Measurements from ENCODE around the gene IRX1. TPM values are rescaled to one million over a fixed set of nuclear protein-coding genes. Genes with fewer than 3 reads are reported as not detected.

The IRX1 gene
- total and polyA plus RNA-seq, 2 of the 8 experiments (the other 6 are each of a cell fraction or from before 2014, with no cell fraction given): 2.6 to 3.9 TPM

DNA sequence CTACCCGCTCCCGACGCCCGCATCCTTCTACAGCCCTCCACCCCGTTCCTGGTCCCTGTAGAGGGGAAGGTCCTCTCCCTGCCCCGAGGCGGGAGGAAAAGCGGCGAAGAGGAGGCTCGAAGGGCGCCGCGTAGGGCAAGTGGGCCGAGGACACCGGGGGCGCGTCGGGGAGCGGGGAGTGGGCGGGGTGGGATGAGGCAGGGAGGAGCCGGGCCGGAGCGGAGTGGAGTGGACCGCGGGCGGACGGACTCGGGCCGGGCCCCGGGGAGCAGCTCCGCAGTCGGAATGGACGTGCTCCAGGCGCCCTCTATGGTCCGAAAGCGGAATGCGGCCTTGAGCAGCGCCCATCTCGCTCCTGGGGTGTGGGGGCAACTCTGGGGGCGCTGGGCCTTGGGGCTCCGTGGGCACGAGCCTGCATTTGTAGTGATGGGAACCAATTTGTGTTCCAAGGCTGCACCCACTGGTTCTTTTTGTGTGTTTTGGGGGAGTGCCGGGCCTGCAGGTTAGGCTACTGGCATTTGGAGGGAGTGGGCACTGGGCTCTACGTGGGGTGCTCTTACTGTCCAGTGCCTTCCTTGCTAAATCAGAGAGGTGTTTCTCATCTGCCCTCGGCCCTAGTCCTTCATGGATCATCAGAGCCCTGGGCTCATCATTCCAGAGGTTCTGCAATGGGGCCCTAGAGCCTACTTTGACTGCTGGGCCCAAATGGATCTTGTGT lies 7.3 kb downstream of the IRX1 start:
- FAIRE-seq: no peak
- H2BK120ac ChIP-seq (replicated peaks; ENCODE audit: low read depth, low read length): no peak overlapping the region
- H3K27me3 ChIP-seq (replicated peaks in 1 of 4; ENCODE audit: control insufficient read depth in 3 of 4, extremely low read depth in 1 of 4, insufficient read depth in 3 of 4, low read length in 3 of 4): peaks cover 61 to 96% (median 82%) of the 10 kb centered on the region in 4 experiments
- H3K23ac ChIP-seq (ENCODE audit: insufficient read length): no peak overlapping the region
- H4K91ac ChIP-seq (replicated peaks; ENCODE audit: insufficient read length, low read length): no peak overlapping the region
- no peaks in the 10 kb centered on the region for H3K79me1 ChIP-seq (ENCODE audit: low read depth, low read length)
- POLR2A ChIA-PET (ENCODE audit: partially characterized antibody): interaction anchor here (0.6 to 1.3 kb wide), 2 partner anchors 10 to 817 kb away, joined by 3 read pairs; no protein-coding TSS in a partner anchor
- peak overlapping the region; percentile 19; the same call in 1 of the 2 replicates for H3K18ac ChIP-seq (ENCODE audit: extremely low read depth, low read length)
- H4K8ac ChIP-seq (ENCODE audit: extremely low read depth, insufficient read depth, low read length): peak overlapping the region; percentile 78; the same call in 1 of the 2 replicates
- H3K23me2 ChIP-seq (ENCODE audit: low read depth, low read length): peaks cover 31% of the 10 kb centered on the region; the same call in 1 of the 2 replicates
- no peak overlapping the region for H2BK12ac ChIP-seq (ENCODE audit: low read depth, low read length)
- no peaks in the 10 kb centered on the region for H3K9me3 ChIP-seq (ENCODE audit: insufficient read depth in 2 of 2, low read depth in 1 of 2, low read length in 1 of 2)
- no peak overlapping the region for H2AK5ac ChIP-seq (ENCODE audit: low read depth, low read length)
- H3K9ac ChIP-seq (replicated peaks in 1 of 4; ENCODE audit: extremely low read depth in 1 of 4, low read depth in 3 of 4, low read length in 3 of 4): no peak overlapping the region; a peak in 1 of 7 replicates
- H3K27ac ChIP-seq (ENCODE audit: low read depth, low read length): no peak overlapping the region
- H3K79me2 ChIP-seq (ENCODE audit: control insufficient read depth in 1 of 2, insufficient read depth in 2 of 2, low read length in 2 of 2): 0 out of 4 replicates have a peak, but pooled peaks cover 0 to 2% of the 10 kb centered on the region in 2 experiments
- no peak overlapping the region for H3K4ac ChIP-seq (replicated peaks; ENCODE audit: insufficient read length, low read depth, low read length)
- H3K4me3 ChIP-seq (ENCODE audit: extremely low read depth in 1 of 4, insufficient read depth in 2 of 4, low read depth in 3 of 4, low read length in 4 of 4): peak overlapping the region; percentile 24 to 69 (median 34); a peak in 7 of 8 replicates
- no peak overlapping the region for H3K14ac ChIP-seq (ENCODE audit: insufficient read length)
- no peak overlapping the region for H2BK5ac ChIP-seq (ENCODE audit: low read depth, low read length)
- H2BK20ac ChIP-seq (ENCODE audit: low read length): no peak overlapping the region
- H3K36me3 ChIP-seq (ENCODE audit: control insufficient read depth in 2 of 4, insufficient read depth in 4 of 4, low read length in 3 of 4): peaks cover 0 to 3% (median 0%) of the 10 kb centered on the region in 4 experiments; a peak in 2 of 8 replicates
- H3K56ac ChIP-seq (replicated peaks; ENCODE audit: insufficient read length, low read depth, low read length): no peak overlapping the region
- CTCF ChIA-PET (ENCODE audit: partially characterized antibody): interaction anchor here (0.6 to 2.7 kb wide), 18 partner anchors 11 to 1156 kb away, joined by 3 to 15 read pairs (median 3); no protein-coding TSS in a partner anchor
- H4K5ac ChIP-seq (ENCODE audit: insufficient read length, low read depth, low read length): no peak overlapping the region
- no peak overlapping the region for H2AFZ ChIP-seq (ENCODE audit: low read length)
- DNase-seq (ENCODE audit: low read depth in 1 of 2, low spot score in 2 of 2): peak in 1 of 2 experiments; percentile 87
- peak overlapping the region; percentile 78 to 81 for H3K4me2 ChIP-seq (ENCODE audit: insufficient read depth in 1 of 2, low read depth in 2 of 2, low read length in 2 of 2)
- H3K4me1 ChIP-seq (replicated peaks in 1 of 4; ENCODE audit: control insufficient read depth in 3 of 4, insufficient read depth in 4 of 4, low read length in 3 of 4): peaks cover 0 to 25% (median 16%) of the 10 kb centered on the region in 4 experiments; a peak in 6 of 7 replicates
- peaks cover 7 to 9% of the 10 kb centered on the region in 2 experiments for H4K20me1 ChIP-seq (replicated peaks in 1 of 2; ENCODE audit: control insufficient read depth in 1 of 2, insufficient read depth in 2 of 2, low read length in 2 of 2)
- WGBS, 2 experiments (ENCODE audit: extremely low coverage in 1 of 2, insufficient coverage in 1 of 2, insufficient read length in 1 of 2, insufficient replicate concordance in 2 of 2, low coverage in 1 of 2, low lambda C conversion rate in 2 of 2, missing lambda C conversion rate in 1 of 2): 16% methylated on average over 13 of the region's 45 CpGs; no CpG with 5 or more reads in 1 of the 2 experiments
- peak overlapping the region; percentile 97; the same call in 1 of the 2 replicates for H2BK15ac ChIP-seq (ENCODE audit: low read length)
- no peak for TF ChIP-seq FOSL1 (IDR thresholded peaks at IDR 0.05; ENCODE audit: insufficient read depth, low read depth, low read length)
- TF ChIP-seq, protein P1, sequence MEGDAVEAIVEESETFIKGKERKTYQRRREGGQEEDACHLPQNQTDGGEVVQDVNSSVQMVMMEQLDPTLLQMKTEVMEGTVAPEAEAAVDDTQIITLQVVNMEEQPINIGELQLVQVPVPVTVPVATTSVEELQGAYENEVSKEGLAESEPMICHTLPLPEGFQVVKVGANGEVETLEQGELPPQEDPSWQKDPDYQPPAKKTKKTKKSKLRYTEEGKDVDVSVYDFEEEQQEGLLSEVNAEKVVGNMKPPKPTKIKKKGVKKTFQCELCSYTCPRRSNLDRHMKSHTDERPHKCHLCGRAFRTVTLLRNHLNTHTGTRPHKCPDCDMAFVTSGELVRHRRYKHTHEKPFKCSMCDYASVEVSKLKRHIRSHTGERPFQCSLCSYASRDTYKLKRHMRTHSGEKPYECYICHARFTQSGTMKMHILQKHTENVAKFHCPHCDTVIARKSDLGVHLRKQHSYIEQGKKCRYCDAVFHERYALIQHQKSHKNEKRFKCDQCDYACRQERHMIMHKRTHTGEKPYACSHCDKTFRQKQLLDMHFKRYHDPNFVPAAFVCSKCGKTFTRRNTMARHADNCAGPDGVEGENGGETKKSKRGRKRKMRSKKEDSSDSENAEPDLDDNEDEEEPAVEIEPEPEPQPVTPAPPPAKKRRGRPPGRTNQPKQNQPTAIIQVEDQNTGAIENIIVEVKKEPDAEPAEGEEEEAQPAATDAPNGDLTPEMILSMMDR (IDR thresholded peaks at IDR 0.05; ENCODE audit: control extremely low read depth in 1 of 3, insufficient read depth in 1 of 3, low read depth in 1 of 3, low read length in 3 of 3): peak in 2 of 3 experiments; percentile 59 to 64; a peak in 3 of 4 replicates
- TF ChIP-seq BRCA1 (IDR thresholded peaks at IDR 0.05; ENCODE audit: low read depth, low read length): no peak
- TF ChIP-seq RFX5 (IDR thresholded peaks at IDR 0.05; ENCODE audit: borderline replicate concordance, low read depth, low read length): no peak
- TF ChIP-seq TEAD4 (IDR thresholded peaks at IDR 0.05; ENCODE audit: low read depth, low read length): peak; percentile 50; the same call in 1 of the 2 replicates
- no peak for TF ChIP-seq PHF8 (conservative IDR thresholded peaks at IDR 0.05; ENCODE audit: low read depth, low read length)
- TF ChIP-seq RAD21 (IDR thresholded peaks at IDR 0.05 in 1 of 2, conservative IDR thresholded peaks at IDR 0.05 in 1 of 2; ENCODE audit: low read depth in 2 of 2, low read length in 2 of 2): peak; percentile 67 to 72
- TF ChIP-seq EGR1 (IDR thresholded peaks at IDR 0.05; ENCODE audit: borderline replicate concordance, low read depth, low read length): no peak
